Esophagus squamous epithelium (tissue), 5 donors: ENCODE results near the gene POLN. TPM values are rescaled to one million over a fixed set of nuclear protein-coding genes. Genes with fewer than 3 reads are reported as not detected.

Source experiments
- DNase-seq: peaks from one replicate; lab custom pipeline; 2025; lab: John Stamatoyannopoulos, UW
- H3K27ac ChIP-seq, 4 donors: fragments of 200-600 bp; sonication (generic); one replicate each; pipeline ENCODE4 v1.5.1; 2016 to 2019; ENCODE audit warnings: mild to moderate bottlenecking in 1 of 4
- H3K27me3 ChIP-seq, 4 donors: fragments of 200-600 bp; sonication (generic); 1 replicate in 3 of 4; 2 replicates in 1 of 4; pipeline versions ENCODE4 v1.5.1 to v1.6.0; 2017 to 2021; ENCODE audit warnings: antibody characterized with exemption in 1 of 4
- H3K36me3 ChIP-seq, 3 donors: fragments of 200-600 bp; sonication (generic); one replicate each; pipeline ENCODE4 v1.5.1; 2016 to 2019
- H3K4me1 ChIP-seq, 3 donors: fragments of 200-600 bp; sonication (generic); one replicate each; pipeline ENCODE4 v1.5.1; 2017 to 2019
- H3K4me3 ChIP-seq, 4 donors: fragments of 200-600 bp; sonication (generic); 1 replicate in 3 of 4; 2 replicates in 1 of 4; pipeline ENCODE4 v1.5.1; 2016 to 2019; ENCODE audit warnings: mild to moderate bottlenecking in 2 of 4, moderate library complexity in 1 of 4
- H3K9me3 ChIP-seq, 3 donors: fragments of 200-600 bp; sonication (generic); one replicate each; pipeline ENCODE4 v1.5.1; 2016 to 2019
- POLR2A ChIP-seq, 4 donors: fragments of 450-650 bp; IDR thresholded peaks; one replicate each; pipeline ENCODE4 v1.6.1; 2017; ENCODE audit warnings: antibody characterized with exemption in 4 of 4, mild to moderate bottlenecking in 4 of 4, moderate library complexity in 3 of 4
- WGBS, 2 donors: methylation state at CpG; one replicate each; pipeline ENCODE4 v1.1.5; 2018; 5-methylcytosine and 5-hydroxymethylcytosine counted together
- intact Hi-C: fragments of 100-400 bp; cut with DNase I; formaldehyde crosslinking; loops from one replicate; pipeline ENCODE4 v1.15.0; 2022
- total RNA-seq, 4 donors: library from RNA; depleted of rRNA; stranded (reverse); fragments of >200 nt; gene quantifications; one replicate each; pipeline ENCODE4 v1.1.0, GENCODE V29; 2016
- TF ChIP-seq, protein P1 (sequence below), 6 experiments: fragments of 450-650 bp in 4 of 6; fragments of 200-600 bp in 2 of 6; sonication (generic) in 2 of 6; IDR thresholded peaks; one replicate each; pipeline ENCODE4 v1.5.1; 2016 to 2019; ENCODE audit warnings: antibody characterized with exemption in 6 of 6, mild to moderate bottlenecking in 4 of 6, moderate library complexity in 4 of 6
- donor health status: DM: yes; HTN: yes; CAD: no.

The POLN gene
- total RNA-seq, 4 donors from 2014 or later, result 0.19 to 1.5 (median 1.2) TPM

DNA sequence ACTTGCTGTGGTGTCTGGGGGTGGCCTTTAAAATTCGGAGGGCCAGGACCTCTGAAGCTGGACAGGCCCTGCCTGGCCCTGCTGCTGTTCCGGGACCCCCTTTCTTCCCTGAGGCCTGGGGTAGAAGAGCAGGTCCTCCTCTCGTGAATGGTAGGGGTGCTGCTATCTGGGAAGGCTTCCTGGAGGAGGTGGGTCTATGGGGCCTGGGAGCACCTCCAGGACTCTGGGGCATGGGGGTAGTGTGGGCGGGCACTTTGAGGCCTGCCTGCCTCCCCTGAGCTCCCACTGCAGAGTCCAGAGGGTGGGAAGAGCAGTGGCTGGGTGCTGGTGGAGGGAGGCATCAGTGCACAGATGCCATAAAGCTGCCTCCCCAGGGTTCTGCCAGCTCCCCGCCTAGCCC lies 24.9 kb upstream of the POLN start:
- no peak overlapping the region for H3K4me3 ChIP-seq
- intact Hi-C loops, result no loop called here
- no peak for TF ChIP-seq POLR2A (IDR thresholded peaks at IDR 0.05)
- TF ChIP-seq, protein P1, sequence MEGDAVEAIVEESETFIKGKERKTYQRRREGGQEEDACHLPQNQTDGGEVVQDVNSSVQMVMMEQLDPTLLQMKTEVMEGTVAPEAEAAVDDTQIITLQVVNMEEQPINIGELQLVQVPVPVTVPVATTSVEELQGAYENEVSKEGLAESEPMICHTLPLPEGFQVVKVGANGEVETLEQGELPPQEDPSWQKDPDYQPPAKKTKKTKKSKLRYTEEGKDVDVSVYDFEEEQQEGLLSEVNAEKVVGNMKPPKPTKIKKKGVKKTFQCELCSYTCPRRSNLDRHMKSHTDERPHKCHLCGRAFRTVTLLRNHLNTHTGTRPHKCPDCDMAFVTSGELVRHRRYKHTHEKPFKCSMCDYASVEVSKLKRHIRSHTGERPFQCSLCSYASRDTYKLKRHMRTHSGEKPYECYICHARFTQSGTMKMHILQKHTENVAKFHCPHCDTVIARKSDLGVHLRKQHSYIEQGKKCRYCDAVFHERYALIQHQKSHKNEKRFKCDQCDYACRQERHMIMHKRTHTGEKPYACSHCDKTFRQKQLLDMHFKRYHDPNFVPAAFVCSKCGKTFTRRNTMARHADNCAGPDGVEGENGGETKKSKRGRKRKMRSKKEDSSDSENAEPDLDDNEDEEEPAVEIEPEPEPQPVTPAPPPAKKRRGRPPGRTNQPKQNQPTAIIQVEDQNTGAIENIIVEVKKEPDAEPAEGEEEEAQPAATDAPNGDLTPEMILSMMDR (IDR thresholded peaks at IDR 0.05), result no peak
- peaks cover 0 to 10% (median 0%) of the 10 kb centered on the region in 3 donors for H3K36me3 ChIP-seq
- 67 to 94% methylated on average over 2 of the region's 5 CpGs for WGBS, 2 donors
- no peaks in the 10 kb centered on the region for H3K9me3 ChIP-seq
- H3K4me1 ChIP-seq, result peaks cover 4 to 43% (median 11%) of the 10 kb centered on the region in 3 donors
- DNase-seq, result no peak
- no peak overlapping the region for H3K27ac ChIP-seq
- no peaks in the 10 kb centered on the region for H3K27me3 ChIP-seq

DNA sequence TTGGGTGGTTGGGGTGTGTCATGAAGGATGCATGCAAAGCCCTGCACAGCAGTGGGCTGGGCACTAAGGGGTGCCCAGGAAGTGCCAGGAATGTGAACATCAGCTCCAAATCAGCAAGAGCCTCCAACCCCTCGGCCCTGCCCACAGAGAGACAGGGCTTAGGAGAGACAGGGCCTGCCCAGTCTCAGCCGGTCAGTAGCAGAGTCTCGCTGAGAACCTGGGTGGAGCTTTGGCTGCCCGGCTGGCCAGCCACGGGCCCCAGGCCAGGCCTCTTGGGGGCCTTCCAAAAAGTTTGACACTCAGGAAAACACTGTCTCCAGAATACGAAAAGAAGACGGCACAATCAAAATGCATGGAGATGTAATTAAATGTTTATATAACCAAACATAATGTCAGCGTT lies 24.3 kb upstream of the POLN start:
- H3K4me1 ChIP-seq, result peaks cover 4 to 43% (median 11%) of the 10 kb centered on the region in 3 donors
- no peaks in the 10 kb centered on the region for H3K27me3 ChIP-seq
- no peaks in the 10 kb centered on the region for H3K9me3 ChIP-seq
- peak overlapping the region in 3 of 4 donors; percentile 46 to 59 (median 51) for H3K27ac ChIP-seq
- DNase-seq, result no peak
- H3K36me3 ChIP-seq, result peaks cover 0 to 9% (median 0%) of the 10 kb centered on the region in 3 donors
- WGBS, 2 donors, result 51 to 53% methylated on average over 6 to 7 of the region's 8 CpGs
- no peak overlapping the region for H3K4me3 ChIP-seq
- intact Hi-C loops, result no loop called here
- TF ChIP-seq, protein P1 (IDR thresholded peaks at IDR 0.05), result no peak
- TF ChIP-seq POLR2A (IDR thresholded peaks at IDR 0.05), result no peak

DNA sequence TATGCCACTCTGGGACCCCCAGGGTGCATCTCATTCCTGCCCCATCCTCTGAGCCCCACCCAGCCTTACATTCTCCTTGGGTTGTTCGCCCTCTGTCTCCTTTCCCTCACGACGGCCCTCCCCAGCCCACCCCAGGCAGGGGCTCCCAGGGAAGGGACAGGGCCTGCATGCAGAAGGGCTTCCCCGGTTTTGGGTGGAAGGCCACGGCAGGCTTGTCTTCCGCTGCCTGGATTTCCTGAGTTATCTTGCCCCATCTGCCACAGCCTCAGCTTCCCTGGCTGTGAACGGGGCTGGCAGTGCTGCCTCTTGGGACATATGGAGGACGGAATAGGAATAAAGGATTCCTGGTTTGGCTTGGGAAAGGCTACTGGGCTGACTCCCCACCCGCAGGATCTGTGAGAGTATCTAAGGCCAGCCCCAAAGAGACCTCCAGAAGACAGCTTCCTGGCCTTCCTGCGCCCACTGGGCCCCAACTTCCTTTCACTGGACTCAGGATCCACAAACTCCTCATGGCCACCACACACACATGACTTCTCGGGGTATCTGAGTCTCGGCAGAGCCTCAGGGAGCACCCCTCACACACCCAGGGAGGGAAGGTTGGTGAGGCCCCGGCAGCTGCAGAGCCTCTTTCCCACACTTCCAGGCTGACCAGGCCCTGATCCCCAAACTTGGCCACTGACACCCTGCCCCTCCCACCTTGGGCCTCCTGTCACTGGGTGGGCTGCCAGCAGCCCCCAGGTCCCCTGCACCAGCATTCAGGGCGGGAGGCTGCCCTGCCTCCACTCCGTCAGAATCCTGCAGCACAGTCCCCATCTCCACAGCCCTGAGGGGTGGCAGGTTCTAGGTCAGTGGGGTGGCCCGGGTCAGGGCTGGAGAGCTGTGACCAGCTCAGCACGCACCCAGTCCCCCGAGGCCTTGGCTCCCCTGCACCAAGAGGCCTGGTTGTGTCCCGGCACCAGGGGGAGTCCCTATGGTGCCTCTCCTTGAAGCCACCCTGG lies 23.5 kb upstream of the POLN start:
- no peaks in the 10 kb centered on the region for H3K9me3 ChIP-seq
- H3K27ac ChIP-seq, result peak overlapping the region in 3 of 4 donors; percentile 46 to 59 (median 51)
- H3K4me3 ChIP-seq, result no peak overlapping the region
- peaks cover 10 to 51% (median 17%) of the 10 kb centered on the region in 3 donors for H3K4me1 ChIP-seq
- 75 to 82% methylated on average over 3 to 6 of the region's 19 CpGs for WGBS, 2 donors
- DNase-seq, result no peak
- H3K36me3 ChIP-seq, result peaks cover 0 to 2% (median 0%) of the 10 kb centered on the region in 3 donors
- H3K27me3 ChIP-seq, result no peaks in the 10 kb centered on the region
- TF ChIP-seq POLR2A (IDR thresholded peaks at IDR 0.05), result no peak
- TF ChIP-seq, protein P1 (IDR thresholded peaks at IDR 0.05), result no peak
- intact Hi-C loops, result no loop called here

DNA sequence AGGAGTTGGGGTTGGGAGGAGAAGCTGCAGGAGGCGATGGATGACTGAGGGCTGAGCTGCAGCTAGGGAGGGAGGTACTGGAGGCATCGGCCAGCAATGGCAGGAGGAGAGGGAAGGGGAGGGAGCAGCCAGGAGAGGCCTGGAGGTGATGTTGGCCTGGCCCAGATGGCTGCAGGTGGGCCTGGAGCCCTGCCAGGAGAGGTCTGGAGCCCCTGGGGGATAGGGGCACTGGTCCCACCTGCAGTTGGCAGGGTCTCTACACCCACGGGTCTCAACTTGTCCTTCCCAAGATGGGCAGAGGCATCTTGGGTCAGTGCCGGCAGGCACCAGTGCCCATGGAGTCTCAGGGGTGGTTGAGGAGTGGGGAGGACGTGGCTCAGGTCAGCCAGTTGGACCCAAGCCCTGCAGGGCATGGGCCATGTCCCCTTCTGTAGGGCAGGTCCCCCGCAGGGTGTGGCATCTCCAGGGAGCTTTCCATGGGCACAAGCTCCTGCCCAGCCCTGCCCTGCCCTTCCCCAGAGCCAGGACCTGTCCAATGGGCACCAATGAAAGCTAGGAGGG lies 22.6 kb upstream of the POLN start:
- H3K4me1 ChIP-seq, result peaks cover 19 to 59% (median 26%) of the 10 kb centered on the region in 3 donors
- no peak for DNase-seq
- TF ChIP-seq, protein P1 (IDR thresholded peaks at IDR 0.05), result no peak
- TF ChIP-seq POLR2A (IDR thresholded peaks at IDR 0.05), result no peak
- no peak overlapping the region for H3K4me3 ChIP-seq
- peaks cover 0 to 6% (median 0%) of the 10 kb centered on the region in 3 donors for H3K36me3 ChIP-seq
- intact Hi-C loops, result no loop called here
- no peaks in the 10 kb centered on the region for H3K27me3 ChIP-seq
- H3K9me3 ChIP-seq, result no peaks in the 10 kb centered on the region
- WGBS, 2 donors, result 60 to 77% methylated on average over 2 to 5 of the region's 6 CpGs
- H3K27ac ChIP-seq, result no peak overlapping the region
